Type B pancreatic cell (in vitro differentiated cells): ENCODE results near the gene LMX1A. TPM values are rescaled to one million over a fixed set of nuclear protein-coding genes. Genes with fewer than 3 reads are reported as not detected.

Source experiments
- DNase-seq: peaks from one replicate; pipeline ENCODE4 v3.0.0; 2021; ENCODE audit warnings: mixed read lengths; ENCODE audit not compliant: unreplicated experiment; ENCODE audit errors: extremely low spot score
- H3K27ac Mint-ChIP-seq: 2 replicates; pipeline ENCODE4 v1.8.0; 2021; ENCODE audit warnings: mild to moderate bottlenecking, mixed read lengths
- H3K27me3 Mint-ChIP-seq: 2 replicates; pipeline ENCODE4 v1.8.0; 2021; ENCODE audit warnings: mixed read lengths
- H3K36me3 Mint-ChIP-seq: 2 replicates; pipeline ENCODE4 v1.8.0; 2021; ENCODE audit warnings: mixed read lengths
- H3K4me1 Mint-ChIP-seq: one replicate; pipeline ENCODE4 v1.8.0; 2021; ENCODE audit warnings: mixed read lengths; ENCODE audit not compliant: unreplicated experiment
- H3K4me3 Mint-ChIP-seq: 2 replicates; pipeline ENCODE4 v1.8.0; 2021; ENCODE audit warnings: mild to moderate bottlenecking, mixed read lengths
- H3K9me3 Mint-ChIP-seq: 2 replicates; pipeline ENCODE4 v1.8.0; 2021; ENCODE audit warnings: mixed read lengths
- CTCF ChIP-seq: fragments of 200-600 bp; sonication (generic); conservative IDR thresholded peaks from 2 replicates; pipeline ENCODE4 v1.5.0; 2021; ENCODE audit warnings: antibody characterized with exemption, mild to moderate bottlenecking
- total RNA-seq: library from RNA; stranded (reverse); gene quantifications from 2 replicates; pipeline ENCODE4 v1.2.1, GENCODE V29; 2021; ENCODE audit warnings: low replicate concordance

Gene LMX1A
- total RNA-seq, 1 donor from 2014 or later: 34.4 TPM

GRCh38 chr1:165259236-165259635 lies 97.3 kb downstream of the LMX1A start:
- TF ChIP-seq CTCF: no peak
- Mint-ChIP-seq H3K9me3 (peaks cover 14% of the 10 kb centered on the region), H3K27me3 (peaks cover 45% of the 10 kb centered on the region), H3K4me3 (peak overlapping the region; percentile 18), H3K27ac (peak overlapping the region; percentile 25), H3K36me3 (no peaks in the 10 kb centered on the region), H3K4me1 (peaks cover 32% of the 10 kb centered on the region)
- DNase-seq: no peak

DNA sequence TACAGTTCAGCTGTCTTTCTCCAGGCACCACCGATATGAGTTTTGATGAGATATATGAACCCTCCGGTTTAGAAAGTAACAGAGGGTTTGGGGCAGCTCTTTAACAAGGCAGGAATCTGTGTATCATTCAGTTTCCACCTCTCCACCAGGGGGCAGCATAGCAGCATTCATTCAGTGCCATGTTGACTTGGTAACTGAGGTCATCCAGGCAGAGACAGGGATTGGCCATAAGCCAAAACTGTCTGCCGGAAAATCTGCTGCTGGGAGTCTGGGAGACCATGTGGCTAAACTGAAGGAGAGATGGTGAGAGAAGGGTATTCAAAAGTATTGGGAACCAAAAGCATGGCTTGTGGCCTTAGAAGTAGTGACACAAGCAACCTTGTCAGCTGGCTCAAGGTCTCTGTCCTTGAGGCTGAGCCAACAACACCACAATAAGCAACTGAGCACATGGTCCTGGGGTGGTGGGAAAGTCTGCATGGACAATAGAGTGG lies 98.5 kb downstream of the LMX1A start:
- peaks cover 47% of the 10 kb centered on the region for H3K27me3 Mint-ChIP-seq
- peak; percentile 75 for DNase-seq
- TF ChIP-seq CTCF: peak; percentile 78

DNA sequence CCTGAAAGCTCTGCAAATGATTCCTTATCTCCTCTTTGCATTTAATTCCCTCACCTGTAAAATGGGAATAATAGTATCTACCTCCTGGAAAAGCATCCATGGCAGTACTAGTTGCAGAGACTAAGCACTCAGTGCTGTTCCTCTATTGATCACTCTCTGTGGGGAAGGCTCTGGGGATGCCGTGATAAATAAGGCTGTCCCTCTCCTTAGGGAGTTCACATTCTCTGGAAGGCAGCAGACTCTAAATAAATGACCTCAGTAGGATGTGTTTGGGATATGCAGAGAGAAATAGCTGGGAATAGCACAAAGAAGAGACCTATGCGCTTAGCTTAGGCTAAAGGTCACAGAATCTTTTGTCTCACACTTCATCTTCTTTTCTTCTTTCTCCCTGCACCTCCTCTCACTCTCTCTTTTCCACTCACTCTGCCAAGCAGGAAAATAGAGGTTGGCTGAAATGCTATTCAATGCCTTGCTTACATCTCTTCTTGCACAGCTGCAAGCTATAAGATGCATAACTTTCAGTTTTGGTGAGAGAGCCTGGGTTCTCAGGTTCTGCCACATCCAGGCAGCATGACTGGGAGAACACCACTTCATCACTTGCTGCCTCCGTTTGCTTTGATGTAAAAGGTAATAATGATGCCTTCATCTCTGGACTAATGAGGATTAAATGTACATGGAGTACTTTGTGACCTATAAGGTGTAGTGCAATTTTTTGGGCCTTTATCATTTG lies 101.5 kb downstream of the LMX1A start:
- H3K9me3 Mint-ChIP-seq: no peaks in the 10 kb centered on the region
- no peak overlapping the region for H3K4me3 Mint-ChIP-seq
- H3K4me1 Mint-ChIP-seq: peaks cover 42% of the 10 kb centered on the region
- H3K27me3 Mint-ChIP-seq: peaks cover 43% of the 10 kb centered on the region
- DNase-seq: no peak
- TF ChIP-seq CTCF: no peak
- H3K27ac Mint-ChIP-seq: no peak overlapping the region
- no peaks in the 10 kb centered on the region for H3K36me3 Mint-ChIP-seq

More for the DNA sequence above, 98.5 kb downstream of the LMX1A start:
- H3K9me3 Mint-ChIP-seq: peaks cover 12% of the 10 kb centered on the region
- peak overlapping the region; percentile 0 for H3K27ac Mint-ChIP-seq
- no peaks in the 10 kb centered on the region for H3K36me3 Mint-ChIP-seq
- H3K4me3 Mint-ChIP-seq: peak overlapping the region; percentile 22
- peaks cover 37% of the 10 kb centered on the region for H3K4me1 Mint-ChIP-seq

- Mint-ChIP-seq H3K4me1 (peaks cover 35% of the 10 kb centered on the region), H3K36me3 (no peaks in the 10 kb centered on the region), H3K9me3 (no peaks in the 10 kb centered on the region), H3K4me3 (no peak overlapping the region), H3K27me3 (peaks cover 37% of the 10 kb centered on the region), H3K27ac (no peak overlapping the region)
- TF ChIP-seq CTCF: no peak
- DNase-seq: no peak
Observed at GRCh38 chr1:165254376-165254775, 102.1 kb downstream of the LMX1A start.

DNA sequence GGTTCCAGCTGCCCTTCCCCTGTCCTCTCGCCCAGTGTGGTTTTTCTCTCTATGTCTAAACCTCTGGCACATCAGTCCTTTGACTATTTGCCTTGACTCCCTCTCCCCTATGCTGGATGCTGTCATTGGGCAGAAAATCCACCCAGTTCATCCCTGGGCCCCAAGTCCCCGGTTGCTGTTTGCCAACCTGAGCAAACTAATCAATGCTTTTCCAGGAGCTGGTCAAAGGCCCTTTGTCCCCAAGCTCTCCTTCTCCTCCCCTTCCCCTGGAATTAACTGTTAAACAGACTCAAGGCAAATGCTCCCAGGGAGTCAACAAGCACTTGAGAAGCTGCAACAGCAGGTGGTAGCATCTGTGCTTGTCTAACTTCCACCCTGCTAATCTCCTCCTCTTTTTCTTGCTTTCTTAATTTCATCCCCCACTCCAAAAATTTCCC lies 102.7 kb downstream of the LMX1A start:
- H3K36me3 Mint-ChIP-seq: no peaks in the 10 kb centered on the region
- no peak overlapping the region for H3K27ac Mint-ChIP-seq
- TF ChIP-seq CTCF: no peak
- H3K4me1 Mint-ChIP-seq: peaks cover 33% of the 10 kb centered on the region
- no peak overlapping the region for H3K4me3 Mint-ChIP-seq
- H3K9me3 Mint-ChIP-seq: no peaks in the 10 kb centered on the region
- DNase-seq: no peak
- peaks cover 37% of the 10 kb centered on the region for H3K27me3 Mint-ChIP-seq
